H9 (cell line): Measurements from ENCODE around the gene GGA2. TPM values are rescaled to one million over a fixed set of nuclear protein-coding genes. Genes with fewer than 3 reads are reported as not detected.

Experiments
- DNase-seq: peaks from one replicate; pipeline ENCODE4 v3.0.0-alpha.2; 2017
- H2AFZ ChIP-seq: one replicate; pipeline ENCODE4 v1.6.1; 2013; ENCODE audit warnings: mild to moderate bottlenecking, low read length, control low read depth, moderate library complexity
- H2AK5ac ChIP-seq: 2 replicates; pipeline ENCODE4 v1.6.1; 2013; ENCODE audit warnings: low read length, control low read depth, mixed read lengths; ENCODE audit not compliant: insufficient read length
- H2BK120ac ChIP-seq: one replicate; pipeline ENCODE4 v1.6.1; 2013; ENCODE audit warnings: low read depth, mild to moderate bottlenecking, low read length, control low read depth, inconsistent platforms; ENCODE audit not compliant: poor library complexity, severe bottlenecking
- H2BK12ac ChIP-seq: 2 replicates; pipeline ENCODE4 v1.6.1; 2013; ENCODE audit warnings: low read length, control low read depth, mixed read lengths, low read depth; ENCODE audit not compliant: insufficient read length
- H2BK15ac ChIP-seq: 2 replicates; pipeline ENCODE4 v1.6.1; 2013; ENCODE audit warnings: low read depth, low read length, control low read depth
- H2BK20ac ChIP-seq: one replicate; pipeline ENCODE4 v1.6.1; 2013; ENCODE audit warnings: low read depth, mild to moderate bottlenecking, low read length, control low read depth, inconsistent platforms; ENCODE audit not compliant: poor library complexity, severe bottlenecking
- H2BK5ac ChIP-seq: 2 replicates; pipeline ENCODE4 v1.6.1; 2013; ENCODE audit warnings: low read length, control low read depth, mixed read lengths; ENCODE audit not compliant: insufficient read length
- H3K14ac ChIP-seq: 2 replicates; pipeline ENCODE4 v1.6.1; 2013; ENCODE audit warnings: low read length, control low read depth; ENCODE audit not compliant: insufficient read depth
- H3K18ac ChIP-seq: 2 replicates; pipeline ENCODE4 v1.6.1; 2013; ENCODE audit warnings: low read depth, mild to moderate bottlenecking, mixed read lengths, low read length, control low read depth; ENCODE audit not compliant: insufficient read length
- H3K23ac ChIP-seq: 2 replicates; pipeline ENCODE4 v1.6.1; 2013; ENCODE audit warnings: low read length, control low read depth, mixed read lengths, low read depth; ENCODE audit not compliant: insufficient read length
- H3K23me2 ChIP-seq: 2 replicates; pipeline ENCODE4 v1.6.1; 2013; ENCODE audit warnings: low read depth, mild to moderate bottlenecking, mixed read lengths, low read length, control low read depth; ENCODE audit not compliant: insufficient read length, poor library complexity, severe bottlenecking
- H3K27ac ChIP-seq: 2 replicates; pipeline ENCODE4 v1.5.1; 2013; ENCODE audit warnings: low read length, control low read depth, mixed read lengths, low read depth; ENCODE audit not compliant: insufficient read length
- H3K27me3 ChIP-seq: 2 replicates; pipeline ENCODE4 v1.6.1; 2013; ENCODE audit warnings: low read length, control low read depth, inconsistent platforms; ENCODE audit not compliant: insufficient read depth
- H3K4ac ChIP-seq: 2 replicates; pipeline ENCODE4 v1.6.1; 2013; ENCODE audit warnings: low read depth, mild to moderate bottlenecking, control low read depth, inconsistent platforms, low read length, moderate library complexity
- H3K4me1 ChIP-seq: 2 replicates; pipeline ENCODE4 v1.6.1; 2013; ENCODE audit warnings: low read length, control low read depth, inconsistent platforms; ENCODE audit not compliant: insufficient read depth
- H3K4me2 ChIP-seq: 2 replicates; pipeline ENCODE4 v1.6.1; 2013; ENCODE audit warnings: low read length, control low read depth, mixed read lengths; ENCODE audit not compliant: insufficient read length, insufficient read depth
- H3K56ac ChIP-seq: 2 replicates; pipeline ENCODE4 v1.6.1; 2013; ENCODE audit warnings: low read depth, mild to moderate bottlenecking, mixed read lengths, low read length, control low read depth; ENCODE audit not compliant: insufficient read length
- H3K79me1 ChIP-seq: 2 replicates; pipeline ENCODE4 v1.6.1; 2013; ENCODE audit warnings: low read depth, mild to moderate bottlenecking, moderate library complexity, low read length, control low read depth, inconsistent platforms; ENCODE audit not compliant: insufficient read depth, poor library complexity, severe bottlenecking
- H3K79me2 ChIP-seq: 2 replicates; pipeline ENCODE4 v1.6.1; 2013; ENCODE audit warnings: low read length, control low read depth, inconsistent platforms; ENCODE audit not compliant: insufficient read depth
- H3K9ac ChIP-seq: 2 replicates; pipeline ENCODE4 v1.6.1; 2013; ENCODE audit warnings: low read length, control low read depth, mixed read lengths; ENCODE audit not compliant: insufficient read length; ENCODE audit errors: extremely low read depth
- H3K9me3 ChIP-seq: one replicate; pipeline ENCODE4 v1.6.1; 2013; ENCODE audit warnings: low read depth, low read length, inconsistent platforms; ENCODE audit not compliant: control insufficient read depth
- H3T11ph ChIP-seq: one replicate; pipeline ENCODE4 v1.6.1; 2013; ENCODE audit warnings: mild to moderate bottlenecking, low read length, control low read depth, inconsistent platforms
- H4K20me1 ChIP-seq: one replicate; pipeline ENCODE4 v1.6.1; 2013; ENCODE audit not compliant: control insufficient read depth, insufficient read length, insufficient read depth
- H4K5ac ChIP-seq: 2 replicates; pipeline ENCODE4 v1.6.1; 2013; ENCODE audit warnings: low read depth, mild to moderate bottlenecking, mixed read lengths, low read length, control low read depth; ENCODE audit not compliant: insufficient read length
- H4K8ac ChIP-seq: replicated peaks from 2 replicates; pipeline ENCODE4 v1.6.1; 2013; ENCODE audit warnings: low read length, control low read depth, mixed read lengths, low read depth; ENCODE audit not compliant: insufficient read length
- H4K91ac ChIP-seq: 2 replicates; pipeline ENCODE4 v1.6.1; 2013; ENCODE audit warnings: low read depth, mild to moderate bottlenecking, moderate library complexity, mixed read lengths, low read length, control low read depth; ENCODE audit not compliant: insufficient read length
- H3K27ac Mint-ChIP-seq, 3 experiments: 2 replicates in 2 of 3; 3 replicates in 1 of 3; pipeline ENCODE4 v1.8.0; 2020 to 2021; ENCODE audit warnings: mixed read lengths in 3 of 3, mild to moderate bottlenecking in 1 of 3, moderate library complexity in 1 of 3
- H3K27me3 Mint-ChIP-seq: 2 replicates; pipeline ENCODE4 v1.8.0; 2021; ENCODE audit warnings: low read depth, mild to moderate bottlenecking, moderate library complexity, mixed read lengths
- H3K36me3 Mint-ChIP-seq, 3 experiments: 2 replicates in 2 of 3; 3 replicates in 1 of 3; pipeline ENCODE4 v1.8.0; 2020 to 2021; ENCODE audit warnings: low read depth in 3 of 3, mixed read lengths in 3 of 3; ENCODE audit not compliant: insufficient read depth in 1 of 3
- H3K4me1 Mint-ChIP-seq, 2 experiments: 2 replicates each; pipeline ENCODE4 v1.8.0; 2020; ENCODE audit warnings: mixed read lengths in 2 of 2
- H3K4me3 Mint-ChIP-seq, 2 experiments: 2 replicates in 1 of 2; 3 replicates in 1 of 2; pipeline ENCODE4 v1.8.0; 2020 to 2021; ENCODE audit warnings: mild to moderate bottlenecking in 2 of 2, mixed read lengths in 2 of 2, moderate library complexity in 1 of 2
- H3K9me3 Mint-ChIP-seq, 2 experiments: 2 replicates in 1 of 2; 3 replicates in 1 of 2; pipeline ENCODE4 v1.8.0; 2020; ENCODE audit warnings: mild to moderate bottlenecking in 2 of 2, mixed read lengths in 2 of 2, moderate library complexity in 1 of 2
- CTCF ChIP-seq: fragments of 200-600 bp; sonication (generic); conservative IDR thresholded peaks from 3 replicates; pipeline ENCODE4 v1.8.0; 2021; ENCODE audit warnings: antibody characterized with exemption, mild to moderate bottlenecking
- WGBS: extraction: QIAGEN DNeasy Blood & Tissue Kit; methylation state at CpG from one replicate; pipeline ENCODE4 v1.1.7; 2013; ENCODE audit warnings: missing lambda C conversion rate, low lambda C conversion rate, mixed read lengths; ENCODE audit not compliant: insufficient read length; ENCODE audit errors: extremely low coverage; 5-methylcytosine and 5-hydroxymethylcytosine counted together
- total RNA-seq: library from RNA; stranded (reverse); gene quantifications from 2 replicates; pipeline ENCODE4 v1.2.1, GENCODE V29; 2021

Gene GGA2
- total RNA-seq, 1 experiment from 2014 or later, result 143 TPM

GRCh38 chr16:23416816-23417215 lies 93.5 kb downstream of the GGA2 start:
- Histone ChIP-seq H3T11ph (no peak overlapping the region), H3K4me1 (no peaks in the 10 kb centered on the region), H4K5ac (no peak overlapping the region), H2BK120ac (peak overlapping the region; percentile 25), H4K20me1 (no peaks in the 10 kb centered on the region), H3K23me2 (no peaks in the 10 kb centered on the region), H2BK12ac (no peak overlapping the region), H3K4me2 (no peak overlapping the region), H2BK20ac (no peak overlapping the region), H2BK15ac (no peak overlapping the region), H3K56ac (no peak overlapping the region), H3K27me3 (no peaks in the 10 kb centered on the region), H3K27ac (no peak overlapping the region), H4K91ac (no peak overlapping the region), H2AFZ (no peak overlapping the region), H3K18ac (no peak overlapping the region), H3K23ac (no peak overlapping the region), H3K4ac (no peak overlapping the region), H4K8ac (no peak overlapping the region), H3K79me1 (no peaks in the 10 kb centered on the region), H3K9me3 (no peaks in the 10 kb centered on the region), H2BK5ac (no peak overlapping the region), H3K9ac (no peak overlapping the region), H2AK5ac (no peak overlapping the region), H3K14ac (no peak overlapping the region), H3K79me2 (no peaks in the 10 kb centered on the region)
- no peak overlapping the region for H3K4me3 Mint-ChIP-seq
- peaks cover 9 to 12% of the 10 kb centered on the region in 2 experiments for H3K4me1 Mint-ChIP-seq
- no peaks in the 10 kb centered on the region for H3K9me3 Mint-ChIP-seq
- no peak for DNase-seq
- no peaks in the 10 kb centered on the region for H3K27me3 Mint-ChIP-seq
- no peak overlapping the region for H3K27ac Mint-ChIP-seq
- TF ChIP-seq CTCF, result no peak
- WGBS, result no CpG with 5 or more reads among the region's 7 CpGs
- H3K36me3 Mint-ChIP-seq, result peaks cover 3 to 35% (median 17%) of the 10 kb centered on the region in 3 experiments; a peak in 6 of 7 replicates
